Fibroblast of pulmonary artery (primary cell): ENCODE data around the gene PHF14.
A peak's percentile ranks its signal among the peaks of the same experiment; 100 is the strongest.
"Not testable (repeated sequence)": the region's sequence is repeated elsewhere in the genome, so short reads cannot be mapped to it uniquely, and the experiment has no call there.

Experiments used
- DNase-seq: peaks from one replicate; pipeline ENCODE4 v3.0.0-alpha.2; 2010; ENCODE audit warnings: low read depth
- H3K4me3 ChIP-seq: replicated peaks from 2 replicates; pipeline ENCODE4 v1.5.1; 2011; ENCODE audit warnings: low read depth, mild to moderate bottlenecking, control low read depth, low read length, moderate library complexity
- TF ChIP-seq, protein P1 (sequence below): IDR thresholded peaks from 2 replicates; pipeline ENCODE4 v1.5.1; 2011; ENCODE audit warnings: mild to moderate bottlenecking, control low read depth, low read length, inconsistent platforms; ENCODE audit errors: missing control alignments

Gene PHF14

DNA sequence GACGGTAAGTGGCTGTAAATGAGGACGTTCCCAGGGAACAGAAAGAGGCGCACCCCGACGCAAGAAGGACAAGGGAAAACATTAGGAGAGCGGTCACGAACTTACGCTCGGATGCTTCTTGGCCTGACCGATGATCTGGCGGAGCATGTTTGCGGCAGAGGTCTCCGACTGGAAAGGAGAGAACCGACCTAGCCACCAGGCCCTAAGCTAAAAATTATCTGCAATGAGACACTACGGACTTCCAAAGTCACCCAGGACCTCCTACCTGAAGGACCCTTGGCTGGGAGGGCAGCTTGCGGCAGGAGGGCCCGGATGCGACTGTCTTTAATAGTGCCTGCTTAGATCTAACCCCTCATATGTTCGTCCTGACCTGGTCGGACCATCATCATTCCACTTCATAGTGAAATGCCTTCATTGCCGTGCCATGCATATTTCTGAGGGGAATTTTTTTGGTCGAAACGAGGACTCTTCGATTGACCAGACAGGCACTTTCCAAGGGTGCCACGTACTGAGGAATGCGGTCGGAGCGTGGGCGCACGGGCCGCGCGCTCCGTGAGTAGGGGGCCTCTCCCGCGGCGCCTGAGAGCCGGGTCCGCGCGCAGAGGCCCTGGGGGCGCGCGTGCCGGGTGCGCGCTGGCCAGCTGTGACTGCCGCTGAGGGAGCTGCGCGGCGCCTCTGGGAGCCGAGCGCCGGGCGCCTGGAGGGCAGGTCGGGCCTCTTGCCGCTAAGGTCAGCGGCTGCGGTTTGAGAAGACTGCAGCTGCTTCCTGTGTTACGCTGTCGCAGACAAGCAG is 33.6 kb upstream of the PHF14 start:
- H3K4me3 ChIP-seq: peak overlapping the region; percentile 84
- TF ChIP-seq, protein P1, sequence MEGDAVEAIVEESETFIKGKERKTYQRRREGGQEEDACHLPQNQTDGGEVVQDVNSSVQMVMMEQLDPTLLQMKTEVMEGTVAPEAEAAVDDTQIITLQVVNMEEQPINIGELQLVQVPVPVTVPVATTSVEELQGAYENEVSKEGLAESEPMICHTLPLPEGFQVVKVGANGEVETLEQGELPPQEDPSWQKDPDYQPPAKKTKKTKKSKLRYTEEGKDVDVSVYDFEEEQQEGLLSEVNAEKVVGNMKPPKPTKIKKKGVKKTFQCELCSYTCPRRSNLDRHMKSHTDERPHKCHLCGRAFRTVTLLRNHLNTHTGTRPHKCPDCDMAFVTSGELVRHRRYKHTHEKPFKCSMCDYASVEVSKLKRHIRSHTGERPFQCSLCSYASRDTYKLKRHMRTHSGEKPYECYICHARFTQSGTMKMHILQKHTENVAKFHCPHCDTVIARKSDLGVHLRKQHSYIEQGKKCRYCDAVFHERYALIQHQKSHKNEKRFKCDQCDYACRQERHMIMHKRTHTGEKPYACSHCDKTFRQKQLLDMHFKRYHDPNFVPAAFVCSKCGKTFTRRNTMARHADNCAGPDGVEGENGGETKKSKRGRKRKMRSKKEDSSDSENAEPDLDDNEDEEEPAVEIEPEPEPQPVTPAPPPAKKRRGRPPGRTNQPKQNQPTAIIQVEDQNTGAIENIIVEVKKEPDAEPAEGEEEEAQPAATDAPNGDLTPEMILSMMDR: no peak
- DNase-seq: peak; percentile 97

DNA sequence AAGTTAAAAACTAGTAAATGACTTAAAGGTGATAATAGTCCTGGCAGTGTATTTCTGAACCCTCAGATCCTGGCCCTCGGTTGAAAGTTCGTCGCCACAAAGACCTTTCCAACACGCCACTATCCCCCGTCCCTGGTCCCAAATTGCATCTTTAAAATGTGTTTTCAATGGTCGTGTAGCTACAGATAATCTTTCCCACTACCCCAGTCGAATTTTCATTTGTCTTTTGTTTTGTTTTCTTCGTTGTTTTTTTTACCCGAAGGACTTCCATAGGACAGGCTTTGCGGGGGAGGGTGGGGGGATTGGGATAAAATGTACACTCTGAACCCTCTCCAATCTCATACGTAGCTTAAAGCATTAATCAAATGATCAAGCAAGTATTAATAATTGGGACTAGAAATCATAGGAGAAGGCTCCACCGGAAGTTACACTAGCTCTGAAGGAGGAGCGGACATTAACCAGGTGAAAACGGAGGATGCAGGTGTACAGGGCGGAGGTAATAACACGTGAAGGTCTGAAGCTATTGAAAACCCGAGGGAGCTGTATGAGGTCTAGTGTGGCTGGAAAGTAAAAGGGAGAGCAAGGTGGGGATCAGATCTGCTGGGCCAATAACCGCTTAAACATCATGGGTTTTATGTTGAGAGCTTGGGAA is 32.8 kb upstream of the PHF14 start:
- no peak for DNase-seq
- TF ChIP-seq, protein P1: no peak
- peak overlapping the region; percentile 61 for H3K4me3 ChIP-seq

DNA sequence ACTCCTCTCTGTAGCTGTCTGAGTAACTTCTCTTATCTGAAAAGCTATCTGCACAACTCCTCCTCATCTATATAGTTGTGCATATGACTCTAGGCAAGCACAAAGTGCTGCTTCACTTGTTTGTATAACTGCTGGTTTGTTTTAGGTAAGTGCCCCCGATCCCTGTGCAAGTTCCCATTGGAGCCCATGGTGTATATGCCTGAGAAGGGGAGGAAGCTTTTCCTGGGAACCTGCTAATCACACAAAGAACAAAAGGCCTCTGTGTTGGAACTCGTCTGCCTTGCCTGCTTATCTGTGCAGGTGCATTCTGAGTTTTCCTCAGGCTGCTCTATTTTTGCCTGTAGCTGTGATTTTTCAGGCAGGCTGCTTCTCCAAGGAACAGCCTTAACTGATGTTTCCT is 23.2 kb upstream of the PHF14 start:
- TF ChIP-seq, protein P1: no peak
- no peak overlapping the region for H3K4me3 ChIP-seq
- no peak for DNase-seq

DNA sequence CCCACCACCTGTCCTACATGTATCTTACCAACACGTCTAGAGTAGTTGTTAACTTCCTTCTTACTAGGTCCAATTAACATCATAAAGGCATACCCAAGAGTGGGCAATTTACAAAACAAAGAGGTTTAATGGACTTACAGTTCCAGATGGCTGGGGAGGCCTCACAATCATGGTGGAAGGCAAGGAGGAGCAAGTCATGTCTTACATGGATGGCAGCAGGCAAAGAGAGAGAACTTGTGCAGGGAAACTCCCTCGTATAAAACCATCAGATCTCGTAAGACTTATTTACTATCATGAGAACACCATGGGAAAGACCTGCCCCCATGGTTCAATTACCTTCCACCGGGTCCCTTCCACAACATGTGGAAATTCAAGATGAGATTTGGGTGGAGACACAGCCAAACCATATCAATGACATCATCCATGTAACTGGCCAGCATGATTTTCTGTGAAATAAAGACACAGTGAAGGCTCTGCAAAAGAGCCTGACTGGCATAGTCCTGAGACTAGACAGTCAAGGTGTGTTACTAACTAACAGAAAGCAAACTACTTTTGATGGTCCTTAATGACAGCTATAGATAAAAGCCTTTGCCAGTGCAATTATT is 22.6 kb upstream of the PHF14 start:
- H3K4me3 ChIP-seq, DNase-seq: not testable (repeated sequence)

DNA sequence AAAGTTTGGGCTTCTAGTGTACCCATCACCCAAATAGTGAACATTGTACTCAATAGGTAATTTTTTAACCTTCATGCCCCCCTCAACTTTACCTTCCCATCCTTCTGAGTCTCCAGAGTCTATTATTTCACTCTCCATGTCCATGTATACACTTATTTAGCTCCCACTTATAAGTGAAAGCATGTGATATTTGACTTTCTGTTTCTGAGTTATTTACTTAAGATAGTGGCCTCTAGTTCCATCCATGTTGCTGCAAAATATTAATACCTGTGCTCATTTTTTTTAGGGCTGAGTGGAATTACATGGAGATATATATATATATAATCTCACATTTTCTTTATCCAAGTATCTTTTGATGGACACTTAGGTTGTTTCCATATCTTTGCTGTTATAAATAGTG is 21.1 kb upstream of the PHF14 start:
- TF ChIP-seq, protein P1: no peak
- H3K4me3 ChIP-seq: no peak overlapping the region

DNA sequence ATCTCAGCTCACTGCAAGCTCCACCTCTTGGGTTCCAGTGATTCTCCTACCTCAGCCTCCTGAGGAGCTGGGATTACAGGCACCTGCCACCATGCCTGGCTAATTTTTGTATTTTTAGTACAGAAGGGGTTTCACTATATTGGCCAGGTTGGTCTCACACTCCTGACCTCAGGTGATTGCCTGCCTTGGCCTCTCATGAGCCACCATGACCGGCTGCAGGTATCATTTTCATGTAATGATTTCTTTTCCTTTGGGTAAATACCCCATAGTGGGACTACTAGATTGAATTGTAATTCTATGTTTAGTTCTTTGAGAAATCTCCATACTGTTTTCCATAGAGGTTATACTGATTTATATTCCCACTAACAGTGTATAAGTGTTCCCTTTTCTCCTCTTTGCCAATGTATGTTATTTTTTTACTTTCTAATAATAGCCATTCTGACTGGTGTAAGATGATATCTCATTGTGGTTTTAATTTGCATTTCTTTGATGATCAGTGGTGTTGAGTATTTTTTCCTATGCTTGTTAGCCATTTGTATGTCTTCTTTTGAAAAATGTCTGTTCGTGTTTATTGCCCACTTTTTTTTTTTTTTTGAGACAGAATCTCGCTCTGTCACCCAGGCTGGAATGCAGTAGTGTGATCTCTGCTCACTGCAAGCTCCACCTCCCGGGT is 20.5 kb upstream of the PHF14 start:
- not testable (repeated sequence) for DNase-seq, H3K4me3 ChIP-seq

More for the DNA sequence above, 21.1 kb upstream of the PHF14 start:
- DNase-seq: no peak

DNA sequence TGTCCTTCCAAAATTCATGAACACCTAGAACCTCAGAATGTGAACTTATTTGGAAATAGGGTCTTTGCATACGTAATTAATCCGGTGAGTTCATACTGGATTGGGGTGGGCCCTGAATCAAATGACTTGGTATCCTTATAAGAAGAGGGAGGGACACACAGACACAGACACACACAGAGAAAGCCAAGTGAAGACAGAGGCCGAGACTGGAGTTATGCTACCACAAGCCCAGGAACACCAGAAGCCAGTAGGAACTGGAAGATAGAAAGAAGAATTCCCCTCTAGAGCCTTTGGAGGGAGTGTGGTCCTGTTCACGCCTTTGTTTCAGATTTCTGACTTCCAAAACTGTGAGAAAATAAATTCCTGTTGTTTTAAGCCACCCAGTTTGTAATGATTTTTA is 17.1 kb upstream of the PHF14 start:
- TF ChIP-seq, protein P1: no peak
- DNase-seq: no peak
- H3K4me3 ChIP-seq: no peak overlapping the region

DNA sequence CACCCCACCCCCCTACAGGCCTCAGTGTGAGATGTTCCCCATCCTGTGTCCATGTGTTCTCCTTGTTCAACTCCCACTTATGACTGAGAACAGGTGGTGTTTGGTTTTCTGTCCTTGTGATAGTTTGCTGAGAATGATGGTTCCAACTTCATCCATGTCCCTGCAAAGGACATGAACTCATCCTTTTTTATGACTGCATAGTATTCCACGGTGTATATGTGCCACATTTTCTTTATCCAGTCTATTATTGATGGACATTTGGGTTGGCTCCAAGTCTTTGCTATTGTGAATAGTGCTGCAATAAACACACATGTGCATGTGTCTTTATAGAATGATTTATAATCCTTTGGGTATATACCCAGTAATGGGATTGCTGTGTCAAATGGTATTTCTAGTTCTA is 13.4 kb upstream of the PHF14 start:
- not testable (repeated sequence) for DNase-seq

DNA sequence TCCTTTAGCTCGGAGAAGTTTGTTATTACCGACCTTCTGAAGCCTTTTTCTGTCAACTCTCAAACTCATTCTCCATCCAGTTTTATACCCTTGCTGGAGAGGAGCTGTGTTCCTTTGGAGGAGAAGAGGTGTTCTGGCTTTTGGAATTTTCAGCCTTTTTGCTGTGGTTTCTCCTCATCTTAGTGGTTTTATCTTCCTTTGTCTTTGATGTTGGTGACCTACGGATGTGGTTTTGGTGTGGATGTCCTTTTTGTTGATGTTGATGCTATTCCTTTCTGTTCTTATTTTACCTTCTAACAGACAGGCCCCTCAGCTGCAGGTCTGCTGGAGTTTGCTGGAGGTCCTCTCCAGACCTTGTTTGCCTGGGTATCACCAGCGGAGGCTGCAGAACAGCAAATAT is 8.7 kb upstream of the PHF14 start:
- DNase-seq: not testable (repeated sequence)

More for the DNA sequence above, 13.4 kb upstream of the PHF14 start:
- not testable (repeated sequence) for H3K4me3 ChIP-seq

More for the DNA sequence above, 8.7 kb upstream of the PHF14 start:
- not testable (repeated sequence) for H3K4me3 ChIP-seq
